ENCODE measurements around the gene SIK3.

Gene SIK3

GRCh38 chr11:117110294-117110950, 12.2 kb upstream of the SIK3 start:
- DNase-seq (ENCODE audit: low read depth in 2 of 2, low spot score in 1 of 2) = no peak

DNA sequence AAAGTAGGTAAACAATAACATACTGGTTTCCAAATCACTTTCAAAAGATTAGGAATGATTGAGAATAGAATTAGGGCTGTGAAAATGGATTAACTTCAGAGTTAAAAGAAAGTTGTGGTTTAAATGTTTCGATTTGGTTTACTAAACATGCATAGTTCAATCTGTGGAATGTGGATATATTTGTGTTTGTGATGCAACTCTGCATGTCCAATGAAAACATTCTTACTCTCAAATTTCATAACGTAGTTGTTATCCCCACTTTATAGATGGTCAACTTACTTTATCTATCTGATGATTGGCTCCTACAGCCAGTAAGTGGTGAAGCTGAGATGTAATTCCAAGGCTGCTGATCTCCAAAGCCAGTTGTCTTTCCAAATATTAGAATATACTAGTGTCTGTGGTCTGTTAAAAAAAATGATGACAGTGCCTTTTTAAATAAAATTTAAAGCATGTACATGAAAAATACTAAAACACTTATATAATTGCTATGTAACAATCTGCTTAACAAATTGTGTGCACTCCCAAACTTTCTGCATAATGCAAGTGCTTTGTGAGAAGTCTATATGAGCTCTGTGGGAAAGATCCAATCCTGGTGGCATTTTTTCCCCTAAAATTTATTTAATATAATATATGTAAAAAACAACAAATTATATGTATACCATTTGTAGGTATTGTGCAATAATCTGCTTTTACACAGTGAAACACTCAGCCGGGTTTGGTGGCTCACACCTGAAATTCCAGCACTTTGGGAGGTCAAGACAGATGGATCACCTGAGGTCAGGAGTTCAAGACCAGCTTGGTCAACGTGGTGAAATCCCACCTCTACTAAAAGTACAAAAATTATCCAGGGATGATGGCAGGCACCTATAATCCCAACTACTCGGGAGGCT, 9.7 kb upstream of the SIK3 start:
- DNase-seq (ENCODE audit: low read depth in 2 of 2, low spot score in 1 of 2) = no peak

DNA sequence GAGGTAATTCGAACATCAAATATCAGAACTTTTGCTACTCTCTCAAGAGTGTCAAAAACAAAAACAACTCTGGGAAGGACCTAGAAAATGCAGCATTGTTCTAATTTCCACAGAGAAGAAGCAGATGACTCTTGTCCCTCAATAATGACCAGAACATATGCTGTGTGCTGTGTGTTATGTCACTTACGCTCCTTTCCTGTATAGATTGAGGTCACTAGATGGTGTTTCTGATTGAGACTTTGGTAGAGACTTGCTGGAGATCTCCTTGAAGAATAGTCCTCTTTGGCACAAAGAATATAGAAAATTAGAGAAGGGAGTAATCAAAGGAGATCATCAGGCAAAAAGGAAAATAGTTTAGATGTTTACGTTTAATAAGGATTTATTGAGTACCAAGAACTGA, 2.3 kb upstream of the SIK3 start:
- DNase-seq (ENCODE audit: low read depth in 2 of 2, low spot score in 1 of 2) = no peak

DNA sequence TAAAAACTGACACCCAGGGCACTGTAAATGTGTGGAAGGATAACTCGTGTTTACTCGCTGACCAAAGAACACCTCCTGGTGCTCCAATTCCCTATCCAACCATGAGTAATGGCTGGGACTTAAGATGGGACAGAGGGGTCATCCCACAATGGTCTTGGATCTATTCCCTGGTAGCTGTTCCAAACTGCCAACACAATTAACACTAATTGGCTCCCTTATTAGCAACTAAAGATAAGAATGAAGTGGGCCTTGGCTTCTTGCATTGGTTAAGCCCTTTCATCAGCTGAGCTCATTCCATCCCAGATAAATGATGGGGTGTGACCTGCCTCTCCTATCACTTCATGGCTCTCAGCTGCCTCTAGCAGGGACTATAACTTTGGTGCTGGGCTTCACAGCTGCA, 1.5 kb upstream of the SIK3 start:
- no peak for DNase-seq (ENCODE audit: low read depth in 2 of 2, low spot score in 1 of 2)

DNA sequence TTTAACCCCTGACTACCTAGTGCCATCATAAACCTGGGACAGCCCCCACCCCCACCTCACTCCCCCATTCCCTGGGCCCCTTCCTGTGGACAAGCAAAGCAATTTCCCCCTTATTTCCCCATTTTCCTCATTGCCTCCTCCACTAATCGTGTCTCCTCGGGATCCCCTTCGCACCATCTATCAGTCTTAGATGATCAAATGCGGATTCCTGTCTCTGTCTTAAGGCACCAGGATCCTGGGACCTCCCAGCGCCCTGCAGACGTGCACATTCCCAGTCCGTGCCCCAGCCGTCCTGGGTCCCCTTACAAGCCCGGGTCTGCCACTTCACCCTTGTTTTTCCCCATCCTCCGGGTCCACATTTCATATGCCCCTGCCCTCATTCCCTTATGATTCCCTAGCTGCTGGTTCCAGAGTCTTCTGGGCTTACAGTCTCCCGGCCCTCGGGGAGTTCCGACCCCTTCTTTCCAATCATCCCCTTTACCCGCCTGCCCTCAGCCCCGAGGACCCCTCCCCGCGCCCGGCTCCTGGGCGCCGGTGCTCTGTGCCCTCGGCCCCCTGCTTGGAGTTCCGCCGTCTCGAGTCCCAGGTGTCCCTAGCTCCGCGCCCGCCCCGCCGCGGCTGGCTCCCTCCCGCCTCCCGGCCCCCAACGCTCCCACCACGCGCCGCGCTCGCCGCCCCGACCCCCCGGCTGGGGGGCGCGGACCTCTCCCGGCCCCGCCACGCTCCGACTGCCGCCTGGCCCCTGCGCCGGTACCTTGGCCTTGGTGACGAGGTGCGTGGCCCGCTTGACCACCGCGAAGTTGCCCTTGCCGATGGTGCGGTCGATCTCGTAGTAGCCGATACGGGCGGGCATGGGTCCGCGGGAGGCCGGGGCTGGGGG, 599 bp downstream of the SIK3 start:
- DNase-seq (ENCODE audit: low read depth in 2 of 2, low spot score in 1 of 2) = no peak

- no peak for DNase-seq (ENCODE audit: low read depth in 2 of 2, low spot score in 1 of 2)
These were observed 1.2 kb downstream of the SIK3 start for GRCh38 chr11:117097014-117097388.

- no peak for DNase-seq (ENCODE audit: low read depth in 2 of 2, low spot score in 1 of 2)
These were observed 1.8 kb downstream of the SIK3 start for GRCh38 chr11:117096201-117096991.

DNA sequence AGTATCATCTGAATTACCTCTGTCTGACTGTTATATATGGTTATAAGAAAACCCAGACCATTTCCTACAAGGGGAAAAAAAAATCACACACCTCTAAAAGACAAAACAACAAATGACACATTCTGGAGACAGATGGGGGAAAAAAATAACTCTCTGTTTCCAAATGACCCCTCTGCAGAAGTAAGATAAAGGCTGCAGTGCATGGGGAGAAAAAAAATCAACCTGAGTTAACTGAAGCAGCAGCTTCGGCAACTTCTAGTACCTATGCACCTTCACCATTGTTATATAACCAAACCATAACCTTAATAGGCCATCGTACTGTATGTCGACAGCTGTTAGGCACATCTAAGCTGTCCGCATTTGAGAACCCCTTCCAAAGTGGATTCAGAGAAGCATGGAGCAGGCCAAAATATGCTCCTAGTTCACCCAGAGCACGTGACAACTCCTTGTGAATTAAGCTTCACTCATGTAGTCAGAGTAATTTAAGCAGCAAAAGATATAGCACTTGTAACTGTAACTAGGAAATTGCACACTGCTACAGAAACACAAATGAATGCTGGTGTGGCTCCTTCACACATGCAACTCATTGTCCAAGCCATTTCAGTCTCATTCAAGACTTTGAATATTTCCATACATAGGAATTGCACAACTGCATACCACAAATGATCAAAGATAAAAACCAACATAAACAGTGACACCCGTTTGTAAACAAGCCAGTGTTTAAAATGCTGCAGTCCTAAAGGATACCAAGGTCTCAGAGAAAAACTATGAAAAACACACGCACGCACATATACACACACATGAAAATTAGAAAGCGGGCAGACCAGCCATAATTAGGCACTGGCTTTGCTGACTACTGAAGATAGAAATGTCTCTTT, 2.7 kb downstream of the SIK3 start:
- no peak for DNase-seq (ENCODE audit: low read depth in 2 of 2, low spot score in 1 of 2)

- DNase-seq (ENCODE audit: low read depth in 2 of 2, low spot score in 1 of 2) = no peak
These were observed 3.5 kb downstream of the SIK3 start for GRCh38 chr11:117094776-117095175.

DNA sequence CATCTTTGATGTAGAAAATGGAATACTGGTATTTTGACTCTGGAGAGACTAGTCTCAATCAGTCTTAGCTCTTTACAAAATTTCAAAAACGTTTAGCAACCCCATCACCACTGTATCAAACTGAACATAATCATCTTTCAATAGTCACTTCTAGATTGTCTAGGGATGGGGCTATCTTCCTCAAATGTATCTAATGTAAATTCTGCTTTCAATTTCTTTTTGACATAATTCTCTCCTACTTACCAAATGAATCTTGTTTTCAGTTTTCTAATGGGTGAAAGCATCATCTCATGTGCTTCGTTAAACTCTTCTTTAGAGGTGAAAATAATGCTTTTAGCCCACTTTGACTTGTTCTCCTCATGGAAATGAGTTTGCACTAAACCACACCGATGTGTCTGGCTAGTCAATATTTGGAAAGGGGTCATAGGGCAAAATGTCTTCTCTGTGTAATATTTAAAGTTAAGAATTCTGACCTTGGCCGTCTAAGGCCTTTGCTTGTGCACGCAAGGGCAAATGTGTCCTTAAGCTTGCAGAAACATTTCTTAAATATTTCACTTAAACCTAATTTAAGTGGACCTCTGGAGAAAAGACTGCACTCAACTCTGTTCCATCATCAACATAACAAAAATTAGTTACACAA, 5.2 kb downstream of the SIK3 start:
- DNase-seq (ENCODE audit: low read depth in 2 of 2, low spot score in 1 of 2) = no peak

- DNase-seq (ENCODE audit: low read depth in 2 of 2, low spot score in 1 of 2) = no peak
These were observed 6.3 kb downstream of the SIK3 start for GRCh38 chr11:117091753-117092477.

DNA sequence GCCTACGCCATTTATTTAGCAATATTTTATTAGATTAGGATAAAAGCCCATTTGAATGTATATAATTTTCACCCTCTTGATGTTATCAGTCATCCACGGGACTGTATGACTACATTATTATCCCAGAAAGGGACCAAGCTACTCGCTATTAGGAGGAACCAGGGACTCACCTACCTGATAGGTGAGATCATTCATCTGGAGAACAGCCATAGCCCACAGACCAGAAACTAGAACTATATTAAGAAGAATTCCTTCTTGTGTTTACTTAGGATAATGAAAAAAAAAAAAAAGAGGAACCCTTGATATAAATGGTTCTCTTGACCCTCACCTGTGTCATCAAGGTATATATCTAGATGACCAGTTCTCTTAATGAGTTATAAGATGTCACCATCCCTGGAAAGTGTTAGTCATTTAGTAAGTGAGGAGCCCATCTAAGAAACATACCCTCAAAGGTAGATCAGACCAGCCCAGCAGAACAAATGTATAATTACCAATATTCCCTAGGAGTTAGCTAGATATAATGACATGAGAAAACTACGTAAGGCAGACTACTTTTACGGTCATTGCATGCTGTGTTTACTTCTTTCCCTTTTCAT, 8.0 kb downstream of the SIK3 start:
- no peak for DNase-seq (ENCODE audit: low read depth in 2 of 2, low spot score in 1 of 2)

GRCh38 chr11:117089685-117090084, 8.5 kb downstream of the SIK3 start:
- DNase-seq (ENCODE audit: low read depth in 2 of 2, low spot score in 1 of 2) = no peak

GRCh38 chr11:117087446-117087845, 10.8 kb downstream of the SIK3 start:
- DNase-seq (ENCODE audit: low read depth in 2 of 2, low spot score in 1 of 2) = no peak

- DNase-seq (ENCODE audit: low read depth in 2 of 2, low spot score in 1 of 2) = no peak
These were observed 13.2 kb downstream of the SIK3 start for GRCh38 chr11:117084992-117085391.

GRCh38 chr11:117083011-117083935, 15.0 kb downstream of the SIK3 start:
- DNase-seq (ENCODE audit: low read depth in 2 of 2, low spot score in 1 of 2) = no peak

- no peak for DNase-seq (ENCODE audit: low read depth in 2 of 2, low spot score in 1 of 2)
These were observed 16.3 kb downstream of the SIK3 start for GRCh38 chr11:117081908-117082307.
